H1 (cell line): ENCODE results near the gene RSF1. TPM values are rescaled to one million over a fixed set of nuclear protein-coding genes. Genes with fewer than 3 reads are reported as not detected.

Experiments
- CTCF ChIA-PET: fragments of 300-600 bp; sonication (Branson Sonifier 250); formaldehyde crosslinking; loops from one replicate; lab custom pipeline; 2021; ENCODE audit not compliant: partially characterized antibody; lab: Charles Lee
- POLR2A ChIA-PET: fragments of 300-600 bp; sonication (Branson Sonifier 250); formaldehyde crosslinking; loops from one replicate; lab custom pipeline; 2021; ENCODE audit warnings: inconsistent platforms; ENCODE audit not compliant: partially characterized antibody; lab: Charles Lee
- DNase-seq, 2 experiments: peaks; one replicate each; pipeline versions ENCODE4 v3.0.0 to v3.0.0-alpha.2; 2010 to 2022; ENCODE audit warnings: low spot score in 2 of 2, low read depth in 1 of 2, mixed read lengths in 1 of 2
- FAIRE-seq: peaks from 2 replicates; lab custom pipeline; 2011; peaks lifted over from hg19 to GRCh38; lab: Jason Lieb, UNC
- H2AFZ ChIP-seq: 2 replicates; pipeline ENCODE4 v1.8.1; 2012; ENCODE audit warnings: low read length, inconsistent platforms
- H2AK5ac ChIP-seq: 2 replicates; pipeline ENCODE4 v1.6.1; 2013; ENCODE audit warnings: low read depth, low read length
- H2BK120ac ChIP-seq: replicated peaks from 2 replicates; pipeline ENCODE3; 2013; ENCODE audit warnings: low read depth, low read length, inconsistent platforms
- H2BK12ac ChIP-seq: 2 replicates; pipeline ENCODE4 v1.6.1; 2013; ENCODE audit warnings: low read depth, low read length
- H2BK15ac ChIP-seq: 2 replicates; pipeline ENCODE4 v1.6.1; 2013; ENCODE audit warnings: low read length
- H2BK20ac ChIP-seq: 2 replicates; pipeline ENCODE4 v1.6.1; 2013; ENCODE audit warnings: low read length
- H2BK5ac ChIP-seq: 2 replicates; pipeline ENCODE4 v1.6.1; 2013; ENCODE audit warnings: low read depth, low read length
- H3K14ac ChIP-seq: 2 replicates; pipeline ENCODE4 v1.6.1; 2013; ENCODE audit warnings: inconsistent platforms; ENCODE audit not compliant: insufficient read length
- H3K18ac ChIP-seq: 2 replicates; pipeline ENCODE4 v1.6.1; 2013; ENCODE audit warnings: low read length; ENCODE audit errors: extremely low read depth
- H3K23ac ChIP-seq: 2 replicates; pipeline ENCODE4 v1.6.1; 2013; ENCODE audit warnings: inconsistent platforms; ENCODE audit not compliant: insufficient read length
- H3K23me2 ChIP-seq: 2 replicates; pipeline ENCODE4 v1.6.1; 2013; ENCODE audit warnings: low read depth, low read length
- H3K27ac ChIP-seq: 2 replicates; pipeline ENCODE4 v1.6.1; 2011; ENCODE audit warnings: low read depth, low read length, inconsistent platforms
- H3K27me3 ChIP-seq, 4 experiments: replicated peaks in 1 of 4; 1 replicate in 1 of 4; 2 replicates in 3 of 4; pipeline versions ENCODE4 v1.6.1 to v1.8.1; 2011 to 2013; ENCODE audit warnings: low read length in 3 of 4, mild to moderate bottlenecking in 3 of 4, inconsistent platforms in 2 of 4, mixed read lengths in 2 of 4, moderate library complexity in 1 of 4; ENCODE audit not compliant: control insufficient read depth in 3 of 4, insufficient read depth in 3 of 4; ENCODE audit errors: extremely low read depth in 1 of 4
- H3K36me3 ChIP-seq, 4 experiments: 2 replicates each; pipeline versions ENCODE4 v1.6.1 to v1.8.1; 2011 to 2013; ENCODE audit warnings: mild to moderate bottlenecking in 4 of 4, low read length in 3 of 4, moderate library complexity in 2 of 4, control low read depth in 1 of 4, inconsistent platforms in 1 of 4; ENCODE audit not compliant: insufficient read depth in 4 of 4, control insufficient read depth in 2 of 4
- H3K4ac ChIP-seq: replicated peaks from 2 replicates; pipeline ENCODE3; 2013; ENCODE audit warnings: low read length, low read depth, mixed read lengths, inconsistent platforms; ENCODE audit not compliant: insufficient read length
- H3K4me1 ChIP-seq, 4 experiments: replicated peaks in 1 of 4; 1 replicate in 1 of 4; 2 replicates in 3 of 4; pipeline versions ENCODE4 v1.6.1 to v1.8.1; 2011 to 2013; ENCODE audit warnings: low read length in 3 of 4, inconsistent platforms in 2 of 4, mixed read lengths in 1 of 4; ENCODE audit not compliant: insufficient read depth in 4 of 4, control insufficient read depth in 3 of 4
- H3K4me2 ChIP-seq, 2 experiments: 2 replicates each; pipeline versions ENCODE4 v1.6.1 to v1.8.1; 2011 to 2013; ENCODE audit warnings: low read depth in 2 of 2, low read length in 2 of 2, control low read depth in 1 of 2, inconsistent platforms in 1 of 2, mild to moderate bottlenecking in 1 of 2; ENCODE audit not compliant: insufficient read depth in 1 of 2
- H3K4me3 ChIP-seq, 4 experiments: fragments of 200-600, 300-600 bp in 1 of 4; sonication (generic), shearing (Covaris generic), sonication (Bioruptor Twin) in 1 of 4; 2 replicates each; pipeline versions ENCODE4 v1.5.1 to v1.8.1; 2011 to 2016; ENCODE audit warnings: low read length in 4 of 4, low read depth in 3 of 4, control low read depth in 2 of 4, inconsistent platforms in 2 of 4, mild to moderate bottlenecking in 2 of 4, mixed read lengths in 1 of 4, moderate library complexity in 1 of 4; ENCODE audit not compliant: insufficient read depth in 2 of 4; ENCODE audit errors: extremely low read depth in 1 of 4
- H3K56ac ChIP-seq: replicated peaks from 2 replicates; pipeline ENCODE3; 2013; ENCODE audit warnings: low read depth, mild to moderate bottlenecking, mixed read lengths, low read length, inconsistent platforms; ENCODE audit not compliant: insufficient read length
- H3K79me1 ChIP-seq: 2 replicates; pipeline ENCODE4 v1.6.1; 2013; ENCODE audit warnings: low read depth, low read length, control low read depth
- H3K79me2 ChIP-seq, 2 experiments: 2 replicates each; pipeline versions ENCODE4 v1.6.1 to v1.8.1; 2012 to 2013; ENCODE audit warnings: low read length in 2 of 2, mild to moderate bottlenecking in 2 of 2, inconsistent platforms in 1 of 2; ENCODE audit not compliant: insufficient read depth in 2 of 2, control insufficient read depth in 1 of 2
- H3K9ac ChIP-seq, 4 experiments: replicated peaks in 1 of 4; 1 replicate in 1 of 4; 2 replicates in 3 of 4; pipeline versions ENCODE4 v1.6.1 to v1.8.1; 2011 to 2013; ENCODE audit warnings: low read depth in 3 of 4, low read length in 3 of 4, control low read depth in 2 of 4, mild to moderate bottlenecking in 2 of 4, moderate library complexity in 2 of 4, inconsistent platforms in 1 of 4; ENCODE audit errors: extremely low read depth in 1 of 4
- H3K9me3 ChIP-seq, 2 experiments: 2 replicates each; pipeline versions ENCODE4 v1.6.1 to v1.8.1; 2012 to 2013; ENCODE audit warnings: mild to moderate bottlenecking in 2 of 2, moderate library complexity in 2 of 2, control low read depth in 1 of 2, inconsistent platforms in 1 of 2, low read depth in 1 of 2, low read length in 1 of 2, mixed read lengths in 1 of 2; ENCODE audit not compliant: insufficient read depth in 2 of 2
- H4K20me1 ChIP-seq, 2 experiments: replicated peaks in 1 of 2; 2 replicates each; pipeline versions ENCODE3 to v1.8.1; 2011 to 2013; ENCODE audit warnings: inconsistent platforms in 2 of 2, low read length in 2 of 2, mild to moderate bottlenecking in 1 of 2; ENCODE audit not compliant: insufficient read depth in 2 of 2, control insufficient read depth in 1 of 2
- H4K5ac ChIP-seq: 2 replicates; pipeline ENCODE4 v1.6.1; 2013; ENCODE audit warnings: low read length, low read depth, mixed read lengths, inconsistent platforms; ENCODE audit not compliant: insufficient read length
- H4K8ac ChIP-seq: 2 replicates; pipeline ENCODE4 v1.8.0; 2013; ENCODE audit warnings: mild to moderate bottlenecking, moderate library complexity, low read length, inconsistent platforms; ENCODE audit not compliant: insufficient read depth; ENCODE audit errors: extremely low read depth
- H4K91ac ChIP-seq: replicated peaks from 2 replicates; pipeline ENCODE3; 2013; ENCODE audit warnings: low read length, mixed read lengths, inconsistent platforms; ENCODE audit not compliant: insufficient read length
- ASH2L ChIP-seq: fragments of 200-600, 300-600 bp; sonication (generic); IDR thresholded peaks from one replicate; pipeline ENCODE4 v1.7.1; 2017; ENCODE audit warnings: low read length
- HDAC2 ChIP-seq, 2 experiments: fragments of 300-600 bp in 1 of 2; sonication (generic) in 1 of 2; IDR thresholded peaks; 2 replicates each; pipeline ENCODE4 v1.6.1; 2011 to 2012; ENCODE audit warnings: low read depth in 2 of 2, low read length in 2 of 2, mild to moderate bottlenecking in 2 of 2, moderate library complexity in 2 of 2, borderline replicate concordance in 1 of 2, inconsistent platforms in 1 of 2
- KDM4A ChIP-seq: IDR thresholded peaks from one replicate; pipeline ENCODE4 v1.7.1; 2012; ENCODE audit warnings: low read depth, mild to moderate bottlenecking, moderate library complexity, low read length, inconsistent platforms; ENCODE audit not compliant: severe bottlenecking
- POLR2A ChIP-seq, 2 experiments: IDR thresholded peaks; 1 replicate in 1 of 2; 2 replicates in 1 of 2; pipeline ENCODE4 v1.6.1; 2011; ENCODE audit warnings: low read depth in 2 of 2, low read length in 2 of 2, mild to moderate bottlenecking in 2 of 2; ENCODE audit errors: control extremely low read depth in 1 of 2
- SP2 ChIP-seq: IDR thresholded peaks from 2 replicates; pipeline ENCODE4 v1.6.1; 2012; ENCODE audit warnings: mild to moderate bottlenecking, low read length, inconsistent platforms
- WGBS, 2 experiments: shearing (Covaris generic) in 1 of 2; methylation state at CpG; one replicate each; pipeline versions ENCODE4 v1.1.6 to v1.1.7; 2013 to 2015; ENCODE audit warnings: low lambda C conversion rate in 2 of 2, mixed read lengths in 2 of 2, inconsistent platforms in 1 of 2, low coverage in 1 of 2, missing lambda C conversion rate in 1 of 2; ENCODE audit not compliant: insufficient replicate concordance in 2 of 2, insufficient coverage in 1 of 2, insufficient read length in 1 of 2; ENCODE audit errors: extremely low coverage in 1 of 2, missing lambda C conversion rate in 1 of 2; 5-methylcytosine and 5-hydroxymethylcytosine counted together
- polyA plus RNA-seq, 7 experiments: library from polyadenylated mRNA; depleted of rRNA in 3 of 7; stranded (reverse) in 5 of 7; unstranded in 2 of 7; fragments of >200 nt in 5 of 7; fragments of 200-250 nt in 2 of 7; gene quantifications; 1 replicate in 5 of 7; 2 replicates in 1 of 7; 4 replicates in 1 of 7; pipeline versions ENCODE4 v1.2.1 to v1.2.3, GENCODE V29; 2011 to 2013; ENCODE audit warnings: missing spikeins in 2 of 7, mixed read lengths in 2 of 7
- total RNA-seq: library from RNA; stranded (reverse); fragmentation: NEBNext Ultra II Directional; extraction: Animal tissue kit (Norgen Biotek cat#: 25700); gene quantifications from 2 replicates; pipeline ENCODE4 v1.2.1, GENCODE V29; 2021

The RSF1 gene
- total and polyA plus RNA-seq, 2 of the 8 experiments (the other 6 are each of a cell fraction or from before 2014, with no cell fraction given): 17.8 to 87.9 TPM

GRCh38 chr11:77819921-77820564 is 479 bp downstream of the RSF1 start:
- no peak overlapping the region for H3K14ac ChIP-seq
- TF ChIP-seq HDAC2 (IDR thresholded peaks at IDR 0.05; ENCODE audit: borderline replicate concordance in 1 of 2, low read depth in 2 of 2, low read length in 2 of 2): no peak
- TF ChIP-seq SP2: no peak
- peak; percentile 41 to 49; a peak in 2 of 3 replicates for TF ChIP-seq POLR2A (IDR thresholded peaks at IDR 0.05; ENCODE audit: control extremely low read depth in 1 of 2, low read depth in 2 of 2, low read length in 2 of 2)
- peak; percentile 73 for TF ChIP-seq KDM4A
- peak; percentile 93 for TF ChIP-seq ASH2L

More at GRCh38 chr11:77819921-77820564, 479 bp downstream of the RSF1 start:
- Histone ChIP-seq H2BK120ac (peak overlapping the region; percentile 65), H3K23me2 (peaks cover 5% of the 10 kb centered on the region), H3K4me3 (peak overlapping the region; percentile 79 to 96 (median 84)), H3K27me3 (no peaks in the 10 kb centered on the region), H3K18ac (peak overlapping the region; percentile 99), H2AK5ac (no peak overlapping the region), H3K4me1 (peaks cover 0 to 3% (median 2%) of the 10 kb centered on the region in 4 experiments; a peak in 5 of 7 replicates), H2BK5ac (peak overlapping the region; percentile 95), H3K9me3 (no peaks in the 10 kb centered on the region; a peak in 1 of 4 replicates), H4K91ac (peak overlapping the region; percentile 97), H4K8ac (peak overlapping the region; percentile 99), H4K20me1 (peaks cover 4 to 5% of the 10 kb centered on the region in 2 experiments), H3K79me1 (peaks cover 2% of the 10 kb centered on the region; the same call in 1 of the 2 replicates), H3K4ac (no peak overlapping the region), H3K27ac (peak overlapping the region; percentile 97), H3K56ac (peak overlapping the region; percentile 97), H3K4me2 (peak overlapping the region; percentile 70 to 73), H3K79me2 (peaks cover 27 to 42% of the 10 kb centered on the region in 2 experiments), H2BK20ac (no peak overlapping the region), H3K23ac (no peak overlapping the region), H2AFZ (no peak overlapping the region), H3K9ac (peak overlapping the region; percentile 93 to 98 (median 96)), H2BK15ac (0 out of 2 replicates have a peak overlapping the region, but pooled peaks have one; percentile 74), H3K36me3 (no peaks in the 10 kb centered on the region), H2BK12ac (no peak overlapping the region; the same call in 1 of the 2 replicates), H4K5ac (peak overlapping the region; percentile 98)
- FAIRE-seq (no peak), DNase-seq (peak; percentile 39 to 83)
- CTCF ChIA-PET: interaction anchor here (0.8 to 4.0 kb wide), 4 partner anchors 31 to 262 kb away, joined by 3 to 11 read pairs (median 4); no protein-coding TSS in a partner anchor
- POLR2A ChIA-PET: interaction anchor here (0.6 to 2.3 kb wide), 10 partner anchors 9 to 617 kb away, joined by 3 to 12 read pairs (median 4); partner anchors contain the start of gene INTS4
- 1% methylated on average over 36 of the region's 55 CpGs; no CpG with 5 or more reads in 1 of the 2 experiments for WGBS, 2 experiments
